Neural progenitor cell (in vitro differentiated cells): Measurements from ENCODE around the gene THSD4. TPM values are rescaled to one million over a fixed set of nuclear protein-coding genes. Genes with fewer than 3 reads are reported as not detected.

Source experiments
- DNase-seq: peaks from one replicate; pipeline ENCODE4 v3.0.0-alpha.2; 2016; ENCODE audit warnings: low spot score
- H2AFZ ChIP-seq: fragments of 200-600 bp; sonication (generic); replicated peaks from 2 replicates; pipeline ENCODE4 v1.6.1; 2016; ENCODE audit warnings: antibody characterized with exemption
- H3F3A ChIP-seq: fragments of 200-600 bp; sonication (generic); 2 replicates; pipeline ENCODE4 v1.6.1; 2016; ENCODE audit warnings: antibody characterized with exemption, low read depth
- H3K27ac ChIP-seq: fragments of 200-600 bp; sonication (generic); 2 replicates; pipeline ENCODE4 v1.5.1; 2016; ENCODE audit warnings: mild to moderate bottlenecking
- H3K27me3 ChIP-seq: fragments of 200-600 bp; sonication (generic); 2 replicates; pipeline ENCODE4 v1.6.1; 2016; ENCODE audit warnings: mild to moderate bottlenecking, moderate library complexity
- H3K36me3 ChIP-seq: fragments of 200-600 bp; sonication (generic); 2 replicates; pipeline ENCODE4 v1.5.1; 2016
- H3K4me1 ChIP-seq: fragments of 200-600 bp; sonication (generic); 2 replicates; pipeline ENCODE4 v1.6.1; 2016; ENCODE audit warnings: mixed run types
- H3K4me2 ChIP-seq: fragments of 200-600 bp; sonication (generic); 2 replicates; pipeline ENCODE4 v1.6.1; 2016
- H3K4me3 ChIP-seq: fragments of 200-600 bp; sonication (generic); 2 replicates; pipeline ENCODE4 v1.5.1; 2016
- H3K79me2 ChIP-seq: fragments of 200-600 bp; sonication (generic); 2 replicates; pipeline ENCODE4 v1.6.1; 2016; ENCODE audit warnings: low read depth
- H3K9ac ChIP-seq: fragments of 200-600 bp; sonication (generic); 2 replicates; pipeline ENCODE4 v1.6.1; 2016
- H3K9me3 ChIP-seq: fragments of 200-600 bp; sonication (generic); 2 replicates; pipeline ENCODE4 v1.5.1; 2016; ENCODE audit warnings: low read depth
- H4K20me1 ChIP-seq: fragments of 200-600 bp; sonication (generic); 2 replicates; pipeline ENCODE4 v1.6.1; 2016; ENCODE audit warnings: low read depth
- H3K27ac Mint-ChIP-seq: 3 replicates; pipeline ENCODE4 v1.8.0; 2021; ENCODE audit warnings: mixed read lengths
- H3K27me3 Mint-ChIP-seq: 2 replicates; pipeline ENCODE4 v1.8.0; 2022; ENCODE audit warnings: low read depth, mild to moderate bottlenecking, inconsistent platforms, moderate library complexity, mixed read lengths; ENCODE audit not compliant: insufficient read depth
- H3K36me3 Mint-ChIP-seq: 3 replicates; pipeline ENCODE4 v1.8.0; 2021; ENCODE audit warnings: mixed read lengths
- H3K4me1 Mint-ChIP-seq: 3 replicates; pipeline ENCODE4 v1.8.0; 2021; ENCODE audit warnings: mixed read lengths
- H3K4me3 Mint-ChIP-seq: 3 replicates; pipeline ENCODE4 v1.8.0; 2021; ENCODE audit warnings: mild to moderate bottlenecking, moderate library complexity, mixed read lengths
- H3K9me3 Mint-ChIP-seq: 3 replicates; pipeline ENCODE4 v1.8.0; 2020; ENCODE audit warnings: mixed read lengths
- EZH2 ChIP-seq: fragments of 200-600 bp; sonication (generic); IDR thresholded peaks from 2 replicates; pipeline ENCODE4 v1.6.1; 2017; ENCODE audit warnings: antibody characterized with exemption, mild to moderate bottlenecking, moderate library complexity
- EZH2phosphoT487 ChIP-seq: fragments of 200-600 bp; sonication (generic); IDR thresholded peaks from 2 replicates; pipeline ENCODE4 v1.6.1; 2017; ENCODE audit warnings: antibody characterized with exemption
- total RNA-seq: library from RNA; depleted of rRNA; stranded (reverse); fragments of >200 nt; gene quantifications from 2 replicates; pipeline ENCODE4 v1.2.3, GENCODE V29; 2015; ENCODE audit warnings: low replicate concordance
- TF ChIP-seq, protein P1 (sequence below): fragments of 200-600 bp; sonication (generic); IDR thresholded peaks from 2 replicates; pipeline ENCODE4 v1.5.1; 2017; ENCODE audit warnings: antibody characterized with exemption, mild to moderate bottlenecking

THSD4 gene
- total RNA-seq, 1 donor from 2014 or later: 2.4 TPM

GRCh38 chr15:71093054-71094024, 21.9 kb upstream of the THSD4 start:
- Histone ChIP-seq H3K79me2 (no peaks in the 10 kb centered on the region), H3K27me3 (no peaks in the 10 kb centered on the region), H3K9ac (no peak overlapping the region), H3K4me2 (no peak overlapping the region), H4K20me1 (no peaks in the 10 kb centered on the region), H3K4me3 (no peak overlapping the region), H3K27ac (no peak overlapping the region), H3K4me1 (no peaks in the 10 kb centered on the region), H2AFZ (no peak overlapping the region), H3F3A (no peaks in the 10 kb centered on the region), H3K9me3 (no peaks in the 10 kb centered on the region), H3K36me3 (no peaks in the 10 kb centered on the region)
- H3K9me3 Mint-ChIP-seq: peaks cover 8% of the 10 kb centered on the region
- H3K36me3 Mint-ChIP-seq: no peaks in the 10 kb centered on the region
- H3K27ac Mint-ChIP-seq: no peak overlapping the region
- DNase-seq: no peak
- TF ChIP-seq, protein P1, sequence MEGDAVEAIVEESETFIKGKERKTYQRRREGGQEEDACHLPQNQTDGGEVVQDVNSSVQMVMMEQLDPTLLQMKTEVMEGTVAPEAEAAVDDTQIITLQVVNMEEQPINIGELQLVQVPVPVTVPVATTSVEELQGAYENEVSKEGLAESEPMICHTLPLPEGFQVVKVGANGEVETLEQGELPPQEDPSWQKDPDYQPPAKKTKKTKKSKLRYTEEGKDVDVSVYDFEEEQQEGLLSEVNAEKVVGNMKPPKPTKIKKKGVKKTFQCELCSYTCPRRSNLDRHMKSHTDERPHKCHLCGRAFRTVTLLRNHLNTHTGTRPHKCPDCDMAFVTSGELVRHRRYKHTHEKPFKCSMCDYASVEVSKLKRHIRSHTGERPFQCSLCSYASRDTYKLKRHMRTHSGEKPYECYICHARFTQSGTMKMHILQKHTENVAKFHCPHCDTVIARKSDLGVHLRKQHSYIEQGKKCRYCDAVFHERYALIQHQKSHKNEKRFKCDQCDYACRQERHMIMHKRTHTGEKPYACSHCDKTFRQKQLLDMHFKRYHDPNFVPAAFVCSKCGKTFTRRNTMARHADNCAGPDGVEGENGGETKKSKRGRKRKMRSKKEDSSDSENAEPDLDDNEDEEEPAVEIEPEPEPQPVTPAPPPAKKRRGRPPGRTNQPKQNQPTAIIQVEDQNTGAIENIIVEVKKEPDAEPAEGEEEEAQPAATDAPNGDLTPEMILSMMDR: no peak
- no peak for TF ChIP-seq EZH2phosphoT487
- TF ChIP-seq EZH2: no peak
- H3K4me3 Mint-ChIP-seq: no peak overlapping the region
- H3K27me3 Mint-ChIP-seq: peaks cover 2% of the 10 kb centered on the region
- H3K4me1 Mint-ChIP-seq: no peaks in the 10 kb centered on the region

DNA sequence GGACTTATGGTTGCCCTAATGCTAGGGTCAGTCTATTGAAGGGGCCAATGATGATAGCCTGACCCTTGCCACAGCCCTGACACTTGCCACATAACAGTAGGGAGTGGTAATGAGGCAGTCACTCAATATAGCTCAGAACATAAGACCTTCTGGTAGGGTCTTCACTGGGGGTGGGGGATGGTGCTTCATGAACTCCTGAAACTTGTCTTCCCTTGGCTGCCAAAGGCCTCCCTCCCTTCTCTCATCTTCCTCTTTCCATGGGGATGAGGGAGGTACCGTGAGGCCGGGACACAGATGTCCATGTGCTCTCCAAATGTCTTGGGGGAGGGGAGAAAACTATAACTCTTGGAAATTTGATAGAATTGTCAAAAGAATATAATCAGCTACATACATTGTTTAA, 21.1 kb upstream of the THSD4 start:
- Mint-ChIP-seq H3K4me1 (no peaks in the 10 kb centered on the region), H3K27me3 (peaks cover 2% of the 10 kb centered on the region), H3K36me3 (no peaks in the 10 kb centered on the region), H3K4me3 (no peak overlapping the region), H3K27ac (no peak overlapping the region), H3K9me3 (peaks cover under 1% of the 10 kb centered on the region)
- Histone ChIP-seq H3K27ac (no peak overlapping the region), H3K36me3 (no peaks in the 10 kb centered on the region), H2AFZ (no peak overlapping the region), H3K4me1 (no peaks in the 10 kb centered on the region), H4K20me1 (no peaks in the 10 kb centered on the region), H3K9me3 (no peaks in the 10 kb centered on the region), H3K4me3 (no peak overlapping the region), H3K27me3 (no peaks in the 10 kb centered on the region), H3K79me2 (no peaks in the 10 kb centered on the region), H3K4me2 (no peak overlapping the region), H3F3A (no peaks in the 10 kb centered on the region), H3K9ac (no peak overlapping the region)
- no peak for DNase-seq
- TF ChIP-seq EZH2phosphoT487: no peak
- TF ChIP-seq, protein P1: no peak
- no peak for TF ChIP-seq EZH2

- DNase-seq: no peak
- no peaks in the 10 kb centered on the region for H3K36me3 Mint-ChIP-seq
- Histone ChIP-seq H3K36me3 (no peaks in the 10 kb centered on the region), H2AFZ (no peak overlapping the region), H3F3A (no peaks in the 10 kb centered on the region), H3K27me3 (no peaks in the 10 kb centered on the region), H4K20me1 (no peaks in the 10 kb centered on the region), H3K9me3 (no peaks in the 10 kb centered on the region), H3K27ac (no peak overlapping the region), H3K4me2 (no peak overlapping the region), H3K79me2 (no peaks in the 10 kb centered on the region), H3K4me1 (no peaks in the 10 kb centered on the region), H3K4me3 (no peak overlapping the region), H3K9ac (no peak overlapping the region)
- no peaks in the 10 kb centered on the region for H3K27me3 Mint-ChIP-seq
- H3K4me1 Mint-ChIP-seq: no peaks in the 10 kb centered on the region
- no peak overlapping the region for H3K27ac Mint-ChIP-seq
- no peak overlapping the region for H3K4me3 Mint-ChIP-seq
- H3K9me3 Mint-ChIP-seq: no peaks in the 10 kb centered on the region
- TF ChIP-seq, protein P1: no peak
- TF ChIP-seq EZH2phosphoT487: no peak
- TF ChIP-seq EZH2: no peak
Observed at GRCh38 chr15:71096676-71097075, 18.6 kb upstream of the THSD4 start.
